B cell (primary cell): Measurements from ENCODE around the gene USP6NL. TPM values are rescaled to one million over a fixed set of nuclear protein-coding genes. Genes with fewer than 3 reads are reported as not detected.

Experiments used
- ATAC-seq: fragments of 200-7000 bp; cut with Tn5 transposase; one replicate; pipeline ENCODE4 v1.10.0; 2021; ENCODE audit warnings: low read depth, mild to moderate bottlenecking, moderate number of reproducible peaks, moderate library complexity
- CTCF ChIA-PET: fragments of 350-600 bp; sonication (Branson Sonifier 250); formaldehyde crosslinking; loops from one replicate; lab custom pipeline; 2021; ENCODE audit warnings: antibody characterized with exemption, inconsistent platforms; lab: Charles Lee
- POLR2A ChIA-PET: fragments of 350-600 bp; sonication (Branson Sonifier 250); formaldehyde crosslinking; loops from one replicate; lab custom pipeline; 2021; ENCODE audit warnings: antibody characterized with exemption; lab: Charles Lee
- DNase-seq: peaks from one replicate; pipeline ENCODE4 v3.0.0; 2013
- H2AFZ ChIP-seq: 2 replicates; pipeline ENCODE4 v1.6.1; 2012; ENCODE audit warnings: mild to moderate bottlenecking, low read depth, low read length; ENCODE audit not compliant: insufficient read depth, poor library complexity, severe bottlenecking
- H3K27ac ChIP-seq, 2 donors: 1 replicate in 1 of 2; 2 replicates in 1 of 2; pipeline ENCODE4 v1.5.1; 2012 to 2013; ENCODE audit warnings: low read length in 2 of 2, mild to moderate bottlenecking in 2 of 2, moderate library complexity in 1 of 2
- H3K27me3 ChIP-seq, 4 experiments: fragments of 200-600 bp in 1 of 4; sonication (generic) in 1 of 4; replicated peaks in 1 of 4; 1 replicate in 2 of 4; 2 replicates in 2 of 4; pipeline versions ENCODE4 v1.6.1 to v1.7.0; 2013 to 2016; ENCODE audit warnings: low read length in 3 of 4, mild to moderate bottlenecking in 2 of 4, mixed read lengths in 1 of 4, moderate library complexity in 1 of 4; ENCODE audit not compliant: insufficient read depth in 4 of 4, control insufficient read depth in 3 of 4; ENCODE audit errors: control extremely low read depth in 1 of 4
- H3K36me3 ChIP-seq, 2 experiments: replicated peaks in 1 of 2; 1 replicate in 1 of 2; 2 replicates in 1 of 2; pipeline versions ENCODE4 v1.6.1 to v1.7.1; 2013; ENCODE audit warnings: low read length in 1 of 2; ENCODE audit not compliant: insufficient read depth in 2 of 2, control insufficient read depth in 1 of 2; ENCODE audit errors: control extremely low read depth in 1 of 2, extremely low read depth in 1 of 2
- H3K4me1 ChIP-seq, 2 donors: fragments of 200-600 bp in 1 of 2; sonication (generic) in 1 of 2; 1 replicate in 1 of 2; 2 replicates in 1 of 2; pipeline versions ENCODE4 v1.5.1 to v1.6.1; 2013 to 2017; ENCODE audit warnings: low read length in 2 of 2; ENCODE audit not compliant: control insufficient read depth in 2 of 2, insufficient read depth in 2 of 2
- H3K4me2 ChIP-seq: replicated peaks from 2 replicates; pipeline ENCODE3; 2012; ENCODE audit warnings: mild to moderate bottlenecking, low read depth, low read length; ENCODE audit not compliant: poor library complexity, severe bottlenecking
- H3K4me3 ChIP-seq, 5 experiments: fragments of 200-600 bp in 1 of 5; sonication (generic) in 1 of 5; 1 replicate in 3 of 5; 2 replicates in 2 of 5; pipeline versions ENCODE4 v1.5.1 to v1.7.0; 2011 to 2016; ENCODE audit warnings: low read length in 4 of 5, mild to moderate bottlenecking in 4 of 5, low read depth in 2 of 5, control low read depth in 1 of 5, moderate library complexity in 1 of 5; ENCODE audit not compliant: insufficient read depth in 1 of 5; ENCODE audit errors: control extremely low read depth in 1 of 5, extremely low read depth in 1 of 5
- H3K79me2 ChIP-seq: fragments of 200-600 bp; sonication (generic); one replicate; pipeline ENCODE4 v1.6.0; 2016; ENCODE audit warnings: low read length; ENCODE audit not compliant: control insufficient read depth, insufficient read depth
- H3K9ac ChIP-seq: fragments of 200-600 bp; sonication (generic); 2 replicates; pipeline ENCODE4 v1.6.1; 2017; ENCODE audit warnings: mild to moderate bottlenecking, low read length, moderate library complexity
- H3K9me3 ChIP-seq, 3 donors: one replicate each; pipeline versions ENCODE4 v1.6.1 to v1.7.1; 2013; ENCODE audit warnings: low read length in 2 of 3; ENCODE audit not compliant: control insufficient read depth in 2 of 3, insufficient read depth in 1 of 3; ENCODE audit errors: control extremely low read depth in 1 of 3
- H4K20me1 ChIP-seq: 2 replicates; pipeline ENCODE4 v1.6.0; 2012; ENCODE audit warnings: mild to moderate bottlenecking, low read length; ENCODE audit not compliant: insufficient read depth, control insufficient read depth, poor library complexity, severe bottlenecking
- H3K27ac Mint-ChIP-seq: one replicate; pipeline ENCODE4 v1.8.0; 2021; ENCODE audit warnings: mixed read lengths
- H3K27me3 Mint-ChIP-seq: one replicate; pipeline ENCODE4 v1.8.0; 2021; ENCODE audit warnings: mixed read lengths
- H3K4me1 Mint-ChIP-seq: one replicate; pipeline ENCODE4 v1.8.0; 2021; ENCODE audit warnings: mixed read lengths
- H3K4me3 Mint-ChIP-seq: one replicate; pipeline ENCODE4 v1.8.0; 2021; ENCODE audit warnings: mixed read lengths
- H3K9me3 Mint-ChIP-seq: one replicate; pipeline ENCODE4 v1.8.0; 2022; ENCODE audit warnings: mixed read lengths; ENCODE audit not compliant: insufficient read depth
- CTCF ChIP-seq: fragments of 200-600 bp; IDR thresholded peaks from one replicate; pipeline ENCODE4 v1.8.0; 2022; ENCODE audit warnings: antibody characterized with exemption, mild to moderate bottlenecking
- EZH2 ChIP-seq: IDR thresholded peaks from 2 replicates; pipeline ENCODE4 v1.6.1; 2012; ENCODE audit warnings: borderline replicate concordance, low read depth, mild to moderate bottlenecking, moderate library complexity, low read length; ENCODE audit not compliant: insufficient read depth, poor library complexity, severe bottlenecking
- WGBS: methylation state at CpG from one replicate; pipeline ENCODE4 v1.1.5; 2013; ENCODE audit warnings: missing lambda C conversion rate; ENCODE audit not compliant: insufficient coverage; 5-methylcytosine and 5-hydroxymethylcytosine counted together
- intact Hi-C: fragments of 100-400 bp; cut with micrococcal nuclease; formaldehyde crosslinking; loops from one replicate; pipeline ENCODE4 v1.10.0; 2022
- polyA plus RNA-seq: library from polyadenylated mRNA; depleted of rRNA; stranded (reverse); fragments of >200 nt; gene quantifications from 2 replicates; pipeline ENCODE4 v1.2.3, GENCODE V29; 2012
- total RNA-seq, 2 donors: library from RNA; stranded (reverse); fragments of 120-200 nt in 1 of 2; gene quantifications; 1 replicate in 1 of 2; 2 replicates in 1 of 2; pipeline versions ENCODE4 v1.2.3 to v1.2.4, GENCODE V29; 2013 to 2022

USP6NL gene
- total and polyA plus RNA-seq, 2 donors (not counting 1 experiment from before 2014, with no cell fraction given), result 27.0 to 61.5 TPM

GRCh38 chr10:11516431-11516746, 95.1 kb downstream of the USP6NL start:
- no CpG with 5 or more reads among the region's 2 CpGs for WGBS
- ATAC-seq (peak; percentile 53), DNase-seq (peak; percentile 62)
- TF ChIP-seq CTCF (no peak), EZH2 (no peak)
- H3K27me3 ChIP-seq, result no peaks in the 10 kb centered on the region
- POLR2A ChIA-PET, result no interaction called here
- H3K27me3 Mint-ChIP-seq, result no peaks in the 10 kb centered on the region
- H3K9me3 ChIP-seq, result no peaks in the 10 kb centered on the region
- H3K36me3 ChIP-seq, result peaks cover 11 to 35% of the 10 kb centered on the region in 2 experiments
- CTCF ChIA-PET, result interaction anchor here (0.6 to 3.8 kb wide), 27 partner anchors 11 to 241 kb away, joined by 3 to 183 read pairs (median 5); partner anchors contain the start of gene USP6NL
- H3K9me3 Mint-ChIP-seq, result no peaks in the 10 kb centered on the region
- peak overlapping the region; percentile 34 for H3K27ac Mint-ChIP-seq
- H3K4me3 Mint-ChIP-seq, result peak overlapping the region; percentile 18
- H3K4me1 ChIP-seq, result peaks cover 22% of the 10 kb centered on the region in 2 donors
- peaks cover 35% of the 10 kb centered on the region for H4K20me1 ChIP-seq
- H2AFZ ChIP-seq, result no peak overlapping the region
- H3K4me1 Mint-ChIP-seq, result peaks cover 47% of the 10 kb centered on the region
- peak overlapping the region; percentile 51 for H3K4me2 ChIP-seq
- H3K9ac ChIP-seq, result no peak overlapping the region
- H3K27ac ChIP-seq, result peak overlapping the region in 1 of 2 donors; percentile 48
- peaks cover 78% of the 10 kb centered on the region for H3K79me2 ChIP-seq
- intact Hi-C loops, result loop anchor here (2.0 kb wide), 3 partner anchors 16 to 92 kb away; no protein-coding TSS in a partner anchor
- peak overlapping the region in 1 of 5 experiments; percentile 2 for H3K4me3 ChIP-seq
